AG04450 (cell line): Measurements from ENCODE around the gene FBXL17. TPM values are rescaled to one million over a fixed set of nuclear protein-coding genes. Genes with fewer than 3 reads are reported as not detected.

Source experiments
- CTCF ChIA-PET: fragments of 300-600, 350-600 bp; formaldehyde crosslinking; extraction: SDS; loops from one replicate; lab custom pipeline; 2022; ENCODE audit warnings: antibody characterized with exemption, inconsistent platforms; lab: Charles Lee
- POLR2A ChIA-PET: fragments of 350-600 bp; formaldehyde crosslinking; extraction: SDS; loops from one replicate; lab custom pipeline; 2021; ENCODE audit warnings: antibody characterized with exemption, inconsistent platforms; lab: Yijun Ruan, JAX
- DNase-seq: peaks from one replicate; pipeline ENCODE4 v3.0.0-alpha.2; 2011; ENCODE audit warnings: low read depth, low spot score
- H3K27ac ChIP-seq: one replicate; pipeline ENCODE4 v1.5.1; 2012; ENCODE audit warnings: low read depth, low read length, control low read depth
- H3K27me3 ChIP-seq: one replicate; pipeline ENCODE4 v1.6.0; 2012; ENCODE audit warnings: low read length; ENCODE audit not compliant: control insufficient read depth, insufficient read depth
- H3K4me3 ChIP-seq: 2 replicates; pipeline ENCODE4 v1.5.1; 2011; ENCODE audit warnings: mild to moderate bottlenecking, low read depth, low read length, control low read depth
- H3K9me3 ChIP-seq: 2 replicates; pipeline ENCODE4 v1.5.1; 2012; ENCODE audit warnings: low read length; ENCODE audit not compliant: control insufficient read depth, insufficient read depth
- CTCF ChIP-seq: IDR thresholded peaks from 2 replicates; pipeline ENCODE4 v1.5.1; 2011; ENCODE audit warnings: low read depth, low read length, control low read depth, inconsistent platforms
- polyA plus RNA-seq: library from polyadenylated mRNA; depleted of rRNA; stranded (reverse); fragments of >200 nt; gene quantifications from 2 replicates; pipeline ENCODE4 v1.2.3, GENCODE V29; 2011

The FBXL17 gene
- polyA plus RNA-seq, 1 experiment, result 9.4 TPM

GRCh38 chr5:107858788-107859187 is 523.1 kb downstream of the FBXL17 start:
- no peak overlapping the region for H3K27ac ChIP-seq
- ChIA-PET CTCF (no interaction called here), POLR2A (no interaction called here)
- no peak overlapping the region for H3K4me3 ChIP-seq
- H3K27me3 ChIP-seq, result no peaks in the 10 kb centered on the region
- TF ChIP-seq CTCF, result no peak
- no peak for DNase-seq
- H3K9me3 ChIP-seq, result no peaks in the 10 kb centered on the region

DNA sequence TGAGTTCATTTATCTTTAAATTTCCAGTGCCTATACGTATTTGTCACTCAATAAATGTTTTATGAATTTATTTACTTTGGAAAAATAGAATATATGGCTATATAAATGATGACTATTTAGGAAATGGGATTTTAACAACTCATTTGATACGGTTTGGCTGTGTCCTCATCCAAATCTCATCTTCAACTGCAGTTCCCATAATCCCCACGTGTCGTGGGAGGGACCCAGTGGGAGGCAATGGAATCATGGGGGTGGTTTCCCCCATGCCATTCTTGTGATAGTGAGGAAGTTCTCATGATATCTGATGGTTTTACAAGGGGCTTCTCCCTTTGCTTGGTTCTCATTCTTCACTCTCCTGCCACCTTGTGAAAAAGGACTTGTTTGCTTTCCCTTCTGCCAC is 523.6 kb downstream of the FBXL17 start:
- POLR2A ChIA-PET, result no interaction called here
- no peak for TF ChIP-seq CTCF
- H3K9me3 ChIP-seq, result no peaks in the 10 kb centered on the region
- no peak overlapping the region for H3K27ac ChIP-seq
- H3K27me3 ChIP-seq, result no peaks in the 10 kb centered on the region
- CTCF ChIA-PET, result no interaction called here
- DNase-seq, result no peak
- H3K4me3 ChIP-seq, result no peak overlapping the region

- Histone ChIP-seq H3K9me3 (no peaks in the 10 kb centered on the region), H3K27me3 (no peaks in the 10 kb centered on the region), H3K27ac (no peak overlapping the region), H3K4me3 (no peak overlapping the region)
- no peak for TF ChIP-seq CTCF
- ChIA-PET CTCF (no interaction called here), POLR2A (no interaction called here)
- DNase-seq, result no peak
These were observed 524.1 kb downstream of the FBXL17 start for GRCh38 chr5:107857785-107858184.

DNA sequence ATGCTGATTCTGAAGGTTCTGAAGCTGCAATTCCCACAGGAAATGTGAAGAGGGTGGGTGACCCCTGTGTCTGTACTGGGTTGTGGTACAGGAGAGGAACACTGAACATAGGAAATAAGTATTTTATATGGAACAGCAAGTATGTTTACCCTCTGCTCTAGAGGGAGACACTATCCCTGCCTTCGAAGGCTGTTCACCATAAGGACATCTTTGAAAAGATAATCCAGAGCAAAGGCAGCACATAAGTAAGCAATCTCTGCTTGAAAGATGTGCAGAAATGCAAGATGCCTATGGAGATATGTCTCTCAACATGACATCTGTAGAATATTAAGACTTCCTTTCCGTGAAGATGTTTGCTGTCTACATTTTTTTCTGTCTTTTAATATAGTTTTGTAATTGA is 526.7 kb downstream of the FBXL17 start:
- H3K4me3 ChIP-seq, result no peak overlapping the region
- ChIA-PET POLR2A (no interaction called here), CTCF (no interaction called here)
- DNase-seq, result no peak
- no peak overlapping the region for H3K27ac ChIP-seq
- TF ChIP-seq CTCF, result no peak
- no peaks in the 10 kb centered on the region for H3K27me3 ChIP-seq
- H3K9me3 ChIP-seq, result no peaks in the 10 kb centered on the region

- no peak for DNase-seq
- H3K27ac ChIP-seq, result no peak overlapping the region
- ChIA-PET POLR2A (no interaction called here), CTCF (no interaction called here)
- no peaks in the 10 kb centered on the region for H3K9me3 ChIP-seq
- H3K27me3 ChIP-seq, result no peaks in the 10 kb centered on the region
- TF ChIP-seq CTCF, result no peak
- H3K4me3 ChIP-seq, result no peak overlapping the region
These were observed 528.2 kb downstream of the FBXL17 start for GRCh38 chr5:107853696-107854095.
